ENCODE results near the gene TKTL2. TPM values are rescaled to one million over a fixed set of nuclear protein-coding genes. Genes with fewer than 3 reads are reported as not detected.

Gene TKTL2, protein sequence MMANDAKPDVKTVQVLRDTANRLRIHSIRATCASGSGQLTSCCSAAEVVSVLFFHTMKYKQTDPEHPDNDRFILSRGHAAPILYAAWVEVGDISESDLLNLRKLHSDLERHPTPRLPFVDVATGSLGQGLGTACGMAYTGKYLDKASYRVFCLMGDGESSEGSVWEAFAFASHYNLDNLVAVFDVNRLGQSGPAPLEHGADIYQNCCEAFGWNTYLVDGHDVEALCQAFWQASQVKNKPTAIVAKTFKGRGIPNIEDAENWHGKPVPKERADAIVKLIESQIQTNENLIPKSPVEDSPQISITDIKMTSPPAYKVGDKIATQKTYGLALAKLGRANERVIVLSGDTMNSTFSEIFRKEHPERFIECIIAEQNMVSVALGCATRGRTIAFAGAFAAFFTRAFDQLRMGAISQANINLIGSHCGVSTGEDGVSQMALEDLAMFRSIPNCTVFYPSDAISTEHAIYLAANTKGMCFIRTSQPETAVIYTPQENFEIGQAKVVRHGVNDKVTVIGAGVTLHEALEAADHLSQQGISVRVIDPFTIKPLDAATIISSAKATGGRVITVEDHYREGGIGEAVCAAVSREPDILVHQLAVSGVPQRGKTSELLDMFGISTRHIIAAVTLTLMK
- not detected in 2 replicates for total RNA-seq

DNA sequence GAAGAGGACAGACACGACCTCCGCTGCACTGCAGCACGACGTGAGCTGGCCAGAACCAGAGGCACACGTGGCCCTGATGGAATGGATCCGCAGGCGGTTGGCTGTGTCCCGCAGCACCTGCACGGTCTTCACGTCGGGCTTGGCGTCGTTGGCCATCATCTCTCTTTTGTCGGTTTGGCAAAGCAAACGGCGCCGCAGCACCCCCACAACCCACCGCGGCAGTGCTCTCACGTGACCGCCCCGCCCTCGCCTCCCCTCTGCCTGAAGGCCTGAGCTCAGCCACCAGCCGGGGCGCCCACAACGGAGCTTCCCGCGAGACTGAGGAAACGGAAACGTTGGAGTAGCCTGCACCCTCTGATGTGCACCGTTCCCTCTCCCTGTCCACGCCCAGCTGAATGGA lies at the start of gene TKTL2:
TSS of gene TKTL2 (minus strand) at position 179 of the 400 bp plus-strand sequence. CDS start at position 159, 20 bp downstream.

DNA sequence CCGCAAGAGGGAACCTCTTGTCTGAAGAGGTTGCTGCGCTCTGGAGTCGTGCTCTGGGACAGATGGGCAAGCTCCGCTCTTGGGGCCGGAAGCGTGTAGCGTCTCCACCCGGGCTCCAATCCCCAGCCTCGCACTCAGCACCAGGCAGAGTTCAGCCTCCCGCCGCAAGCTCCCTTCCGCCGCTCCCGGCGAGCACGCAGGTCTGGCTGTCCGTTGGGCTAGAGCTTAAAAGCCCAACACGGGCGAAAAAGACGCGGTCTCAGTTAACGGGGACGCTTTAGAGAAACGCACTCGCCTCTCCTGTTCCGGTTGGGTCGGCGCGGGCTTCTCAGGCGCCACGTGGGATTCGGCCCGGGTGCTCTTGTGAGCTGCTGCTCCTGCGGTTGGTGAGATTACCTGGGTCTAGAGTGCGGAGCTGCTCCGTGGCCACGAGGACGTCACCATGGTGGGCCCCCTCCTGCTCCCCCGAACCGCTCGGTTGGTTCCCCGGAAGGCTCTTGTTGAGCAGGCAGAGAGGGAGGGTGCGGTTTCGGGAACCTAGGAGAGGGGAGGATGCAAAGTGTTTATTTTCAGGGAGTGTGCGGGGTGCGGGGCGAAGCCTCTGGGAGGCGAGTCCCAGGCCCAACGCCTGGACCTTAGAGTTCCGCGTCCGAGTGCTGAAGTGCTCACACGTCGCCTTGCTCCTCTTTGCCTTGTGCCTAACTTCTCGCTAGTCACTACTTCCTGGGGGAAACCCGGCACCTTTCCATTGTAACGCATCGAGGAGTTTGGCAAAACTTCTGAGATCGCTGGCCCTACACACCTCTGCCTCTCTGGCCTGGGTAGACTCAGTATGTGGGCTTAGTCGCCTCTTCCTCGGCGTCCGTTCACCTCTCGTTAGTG lies 21.0 kb upstream of the TKTL2 start, which contains the start of gene TMA16:
TSS of gene TMA16 (plus strand) at position 331 of the 882 bp plus-strand sequence. CDS start at position 443, 112 bp downstream.

Other genes starting within 250 kb of the TKTL2 start
- 2.8 and 38.8 TPM in 2 replicates for gene NPY1R, start 141.2 kb downstream of the TKTL2 start, total RNA-seq
- gene NPY5R, start 129.9 kb downstream of the TKTL2 start, total RNA-seq = 1.1 and 2.7 TPM in 2 replicates
- gene TMA16, start 20.9 kb upstream of the TKTL2 start, total RNA-seq = 9.5 and 25.7 TPM in 2 replicates